ENCODE data around the gene CLOCK.
A peak's percentile ranks its signal among the peaks of the same experiment; 100 is the strongest.

CLOCK gene

DNA sequence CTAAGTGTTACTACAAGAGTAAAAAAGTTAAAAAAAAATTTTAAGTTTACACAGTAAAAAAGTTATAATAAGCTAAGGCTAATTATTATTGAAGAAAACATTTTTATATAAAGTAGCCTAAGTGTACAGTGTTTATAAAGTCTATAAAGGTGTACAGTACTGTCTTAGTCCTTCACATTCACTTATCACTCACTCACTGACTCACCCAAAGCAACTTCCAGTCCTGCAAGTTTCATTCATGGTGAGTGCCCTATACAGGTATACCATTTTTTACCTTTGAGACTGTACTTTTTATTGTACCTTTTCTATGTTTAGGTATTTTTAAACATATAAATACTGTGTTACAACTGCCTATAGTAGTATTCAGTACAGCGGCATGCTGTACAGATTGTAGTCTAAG, 76.7 kb downstream of the CLOCK start:
- no peak for DNase-seq

DNA sequence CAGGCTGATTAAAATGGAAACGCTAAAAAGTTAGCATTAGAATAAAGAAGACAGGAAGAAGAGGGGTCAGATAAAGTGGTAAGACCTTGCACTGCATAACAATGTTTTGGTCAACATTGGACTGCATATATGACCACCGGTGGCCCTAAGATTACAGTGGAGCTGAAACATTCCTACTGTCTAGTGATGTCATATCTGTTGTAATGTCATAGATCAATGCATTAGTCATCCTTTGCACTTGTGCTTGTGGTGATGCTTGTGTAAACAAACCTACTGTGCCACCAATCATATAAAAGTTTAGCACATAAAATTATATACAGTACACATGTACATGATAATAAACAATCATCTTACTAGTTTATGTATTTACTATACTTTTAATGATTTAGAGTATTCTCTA, 78.0 kb downstream of the CLOCK start:
- peak; percentile 78 for DNase-seq

- no peak for DNase-seq
Observed at GRCh38 chr4:55466001-55466400, 80.7 kb downstream of the CLOCK start.

DNA sequence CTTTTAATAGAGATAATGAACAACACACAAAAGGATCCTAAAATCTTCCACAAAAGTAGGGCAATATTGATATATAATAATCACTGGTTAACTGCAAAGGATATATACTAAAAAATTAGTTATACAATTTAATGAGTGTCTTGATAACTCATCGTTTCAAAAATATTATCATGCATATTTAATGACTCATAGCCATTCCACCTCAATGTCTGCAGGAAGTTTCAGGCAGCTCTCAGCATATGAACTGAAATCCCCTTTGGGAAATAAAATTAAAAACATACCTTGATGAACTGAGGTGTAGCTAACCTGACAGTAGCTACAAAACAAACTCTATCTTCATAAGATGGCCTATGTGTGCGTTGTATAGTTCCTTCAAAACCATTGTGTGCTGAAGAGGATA, 88.1 kb downstream of the CLOCK start:
- DNase-seq: peak; percentile 44

GRCh38 chr4:55458164-55458563, 88.5 kb downstream of the CLOCK start:
- peak; percentile 75 for DNase-seq

DNA sequence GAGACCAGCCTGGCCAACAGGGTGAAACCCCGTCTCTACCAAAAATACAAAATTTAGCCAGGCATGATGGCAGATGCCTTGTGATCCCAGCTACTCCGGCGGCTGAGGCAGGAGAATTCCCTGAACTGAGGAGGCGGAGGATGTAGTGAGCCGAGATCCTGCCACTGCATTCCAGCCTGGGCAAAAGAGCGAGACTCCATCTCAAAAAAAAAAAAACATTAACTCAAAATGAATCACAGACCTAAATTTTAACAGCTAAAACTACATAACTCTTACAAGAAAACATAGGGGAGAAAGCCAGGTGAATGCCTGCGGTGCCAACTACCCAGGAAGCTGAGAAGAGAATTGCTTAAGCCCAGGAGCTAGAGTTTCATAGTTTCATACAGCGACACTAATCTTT, 96.1 kb downstream of the CLOCK start:
- DNase-seq: no peak

DNA sequence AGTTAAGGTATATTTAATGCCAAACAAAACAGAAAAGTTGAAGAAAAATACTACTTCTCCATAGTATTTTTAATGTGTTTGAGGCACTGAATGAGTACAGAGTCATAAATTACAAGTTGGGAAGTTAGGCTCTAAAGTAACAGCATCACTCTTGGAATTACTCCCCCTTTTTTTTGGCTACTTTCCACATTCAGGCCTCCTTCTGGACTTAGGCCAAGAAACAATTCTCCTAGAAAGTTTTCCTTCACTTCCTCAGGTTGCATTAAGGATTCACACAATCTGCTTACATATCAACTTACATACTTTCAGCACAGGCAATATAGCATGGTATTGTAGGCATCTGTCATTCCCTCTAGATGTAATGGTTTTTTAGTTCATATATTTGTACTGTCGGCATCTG, 98.9 kb downstream of the CLOCK start:
- peak; percentile 47 for DNase-seq

DNA sequence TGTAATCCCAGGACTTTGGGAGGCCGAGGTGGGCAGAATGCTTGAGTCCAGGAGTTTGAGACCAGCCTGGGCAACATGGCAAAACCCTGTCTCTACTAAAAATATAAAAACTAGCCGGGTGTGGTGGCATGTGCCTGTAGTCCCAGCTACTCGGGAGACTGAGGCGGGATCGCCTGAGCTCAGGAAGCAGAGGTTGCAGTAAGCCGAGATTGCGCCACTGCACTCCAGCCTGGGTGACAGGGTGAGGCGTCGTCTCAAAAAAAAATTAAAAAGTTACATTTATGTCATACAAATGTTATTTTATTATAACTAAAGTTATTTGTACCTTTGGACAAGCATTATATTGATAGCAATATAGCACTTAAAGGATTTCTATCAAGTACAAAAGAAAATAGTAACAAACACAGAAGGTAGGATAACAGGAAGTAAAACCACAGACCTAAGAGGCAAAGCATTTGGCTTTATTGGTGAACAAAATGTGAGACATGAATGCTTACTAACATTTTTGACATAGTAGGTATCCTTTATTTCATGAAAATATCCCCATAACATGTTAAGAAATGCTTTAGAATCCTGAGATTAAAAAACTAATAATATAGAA, 99.5 kb downstream of the CLOCK start:
- DNase-seq: no peak

DNA sequence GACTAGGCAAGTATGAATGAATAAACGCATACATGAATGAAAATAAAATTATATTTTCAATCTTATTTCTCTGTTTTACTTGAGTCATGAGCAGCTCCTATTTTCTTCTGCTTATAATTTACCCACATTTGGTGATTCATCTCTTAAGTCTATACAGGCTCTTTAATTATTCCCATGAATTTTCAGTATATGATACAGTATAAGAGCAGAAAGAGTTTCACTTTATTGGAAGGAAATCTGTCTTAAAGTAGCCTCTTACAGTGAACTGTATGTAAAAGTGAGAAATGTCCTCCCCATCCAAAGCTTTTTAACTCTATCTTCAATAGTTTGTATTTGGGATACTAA, 100.2 kb downstream of the CLOCK start:
- no peak for DNase-seq

DNA sequence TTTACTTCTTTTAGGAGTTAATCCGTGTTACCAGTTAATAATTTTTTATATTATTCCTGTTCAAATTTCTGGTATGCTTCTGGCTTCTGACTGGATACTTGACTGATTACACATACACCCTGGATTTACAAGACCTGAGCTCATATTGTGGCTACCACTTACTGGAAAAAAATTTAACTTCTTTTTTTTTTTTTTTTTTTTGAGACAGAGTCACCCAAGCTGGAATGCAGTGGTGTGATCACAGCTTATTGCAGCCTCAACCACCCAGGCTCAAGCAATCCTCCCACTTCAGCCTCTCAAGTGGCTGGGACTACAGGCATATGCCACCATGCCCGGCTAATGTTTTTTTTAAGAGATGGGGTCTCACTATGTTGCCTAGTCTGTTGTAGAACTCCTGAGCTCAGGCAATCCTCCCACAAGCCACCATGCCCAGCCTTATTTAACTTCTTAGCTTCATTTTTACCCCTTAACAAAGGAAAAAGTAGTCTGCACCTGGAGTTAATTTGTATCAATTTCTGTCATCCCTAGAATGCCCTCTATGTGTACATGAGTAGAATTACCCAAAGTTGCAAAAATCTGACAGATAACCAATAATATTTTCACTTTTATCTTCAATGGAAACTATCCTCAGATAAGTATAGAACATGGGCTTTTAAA, 100.7 kb downstream of the CLOCK start:
- DNase-seq: peak; percentile 88

DNA sequence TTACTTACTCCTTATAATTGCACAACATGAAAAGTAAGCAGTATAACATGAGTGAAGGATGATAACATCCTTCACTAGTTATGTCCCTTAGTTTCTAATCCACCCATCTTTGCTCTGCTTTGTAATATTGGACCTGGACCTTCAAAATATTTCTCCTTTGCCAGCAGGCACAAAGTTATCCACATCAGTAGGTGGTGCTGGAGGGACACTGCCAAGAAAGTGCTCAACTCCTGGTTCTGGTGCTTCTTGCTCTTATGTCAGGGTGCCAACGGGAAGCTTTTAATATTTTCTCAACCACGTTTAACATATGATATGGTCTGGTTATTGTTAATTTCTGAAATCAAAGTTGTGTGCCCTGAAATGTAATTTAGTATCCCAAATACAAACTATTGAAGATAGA, 101.9 kb downstream of the CLOCK start:
- DNase-seq: peak; percentile 33

DNA sequence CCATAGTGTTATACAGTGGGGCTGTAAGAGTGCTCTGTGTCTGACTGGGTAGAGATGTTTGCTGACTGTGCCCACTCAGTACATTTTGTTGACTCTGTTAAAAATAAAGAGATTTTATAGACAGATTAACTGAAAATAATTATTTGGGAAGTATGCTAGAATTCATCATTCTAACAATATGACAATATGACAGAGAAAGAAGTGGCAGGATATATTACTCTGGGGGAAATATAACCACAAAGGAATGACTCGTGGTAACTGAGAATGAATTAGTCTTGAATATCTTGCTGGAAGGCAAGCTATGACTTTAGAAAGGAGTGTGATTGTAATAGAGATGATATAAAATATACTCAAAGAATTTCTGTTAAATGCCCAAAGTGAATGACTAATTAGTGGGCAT, 104.2 kb downstream of the CLOCK start:
- DNase-seq: no peak

- DNase-seq: no peak
Observed at GRCh38 chr4:55440786-55441185, 105.9 kb downstream of the CLOCK start.

DNA sequence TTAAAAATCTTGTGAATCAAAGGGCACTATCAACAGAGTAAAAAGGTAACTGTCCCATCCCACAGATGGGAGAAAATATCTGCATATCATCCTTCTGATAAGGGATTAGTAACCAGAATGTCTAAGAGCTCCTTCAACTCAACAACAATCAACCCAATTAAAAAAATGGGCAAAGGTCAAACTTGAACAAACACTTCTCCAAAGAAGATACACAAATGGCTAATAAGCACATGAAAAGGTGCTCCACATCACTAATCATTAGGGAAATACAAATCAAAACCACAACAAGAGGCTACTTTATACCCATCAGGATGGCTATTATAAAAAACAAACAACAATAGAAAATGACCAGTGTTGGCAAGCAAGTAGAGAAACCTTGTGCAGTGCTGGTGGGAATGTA, 107.7 kb downstream of the CLOCK start:
- no peak for DNase-seq

GRCh38 chr4:55438314-55438713, 108.4 kb downstream of the CLOCK start:
- no peak for DNase-seq

GRCh38 chr4:55437823-55438222, 108.9 kb downstream of the CLOCK start:
- no peak for DNase-seq

DNA sequence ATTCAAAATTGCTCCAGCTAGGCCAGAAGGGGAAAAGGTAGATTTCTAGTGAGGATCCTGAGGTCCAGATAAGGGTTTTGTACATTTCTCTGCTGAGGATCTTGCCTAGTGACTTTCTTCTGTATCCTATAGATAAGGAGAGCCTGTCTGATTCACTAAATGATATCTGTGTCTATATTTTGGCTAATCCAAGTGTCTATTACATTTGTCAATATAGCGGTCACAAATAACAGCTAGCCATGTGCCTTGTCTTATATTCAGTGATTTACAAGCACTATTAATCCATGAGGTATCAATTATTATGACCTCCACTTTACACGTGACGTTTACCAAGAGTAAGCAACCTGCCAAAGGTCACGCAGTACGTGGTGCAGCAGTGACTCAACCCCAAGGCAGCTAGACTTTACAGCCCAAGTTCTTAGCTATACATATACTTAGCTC, 109.3 kb downstream of the CLOCK start:
- peak; percentile 62 for DNase-seq

DNA sequence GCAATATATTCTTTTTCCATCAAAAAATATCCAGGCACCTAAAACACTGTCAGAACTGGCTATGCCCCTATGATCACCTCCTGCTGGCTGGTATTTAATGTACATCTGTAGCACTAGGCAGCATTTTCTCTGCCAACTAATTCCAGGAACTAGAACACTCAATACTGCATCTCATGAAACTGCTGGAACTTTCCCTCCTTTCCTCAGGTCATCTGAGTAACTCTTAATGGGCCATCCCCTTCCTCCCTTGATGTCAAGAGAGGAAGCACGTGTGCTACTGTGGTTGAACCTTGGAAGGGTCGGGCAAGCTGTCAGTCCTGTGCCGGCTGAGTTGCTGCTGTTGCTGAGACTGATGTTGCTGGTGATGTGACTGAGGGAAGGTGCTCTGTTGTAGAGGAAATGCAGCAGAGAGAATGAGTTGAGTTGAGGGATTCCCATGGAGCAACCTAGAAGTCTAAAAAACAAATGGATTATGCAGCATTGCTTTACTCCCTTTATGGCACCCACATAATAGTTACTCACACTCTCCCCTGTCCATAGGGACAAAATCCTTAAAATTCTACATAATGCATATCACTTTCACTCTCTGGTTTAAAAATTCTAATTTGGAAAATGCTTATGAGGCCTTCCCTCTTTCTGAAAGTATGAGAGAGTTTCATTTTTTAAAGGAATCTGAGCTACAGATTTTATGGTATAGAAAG, 111.4 kb downstream of the CLOCK start:
- peak; percentile 19 for DNase-seq

- DNase-seq: no peak
Observed at GRCh38 chr4:55431710-55432336, 114.9 kb downstream of the CLOCK start.

DNA sequence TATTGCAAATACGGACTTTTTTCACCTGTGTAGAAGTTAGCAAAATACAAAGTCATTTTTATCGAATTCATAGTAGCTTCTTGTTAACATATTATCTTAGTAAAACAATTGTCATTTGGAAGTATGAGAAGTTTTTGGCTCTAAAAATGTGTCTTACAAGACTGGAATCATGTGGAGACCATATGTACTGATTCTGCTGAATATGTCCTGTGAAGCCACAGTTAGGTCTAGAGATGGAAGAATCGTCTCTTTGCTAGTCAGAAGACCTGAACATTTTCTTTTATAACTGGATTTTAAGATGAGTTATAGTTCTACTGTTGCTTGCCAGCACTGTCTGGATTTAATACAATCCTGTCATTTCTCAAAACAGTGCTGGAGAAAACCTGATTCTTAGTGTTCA, 121.9 kb downstream of the CLOCK start:
- no peak for DNase-seq

- DNase-seq: no peak
Observed at GRCh38 chr4:55416176-55416575, 130.5 kb downstream of the CLOCK start.

DNA sequence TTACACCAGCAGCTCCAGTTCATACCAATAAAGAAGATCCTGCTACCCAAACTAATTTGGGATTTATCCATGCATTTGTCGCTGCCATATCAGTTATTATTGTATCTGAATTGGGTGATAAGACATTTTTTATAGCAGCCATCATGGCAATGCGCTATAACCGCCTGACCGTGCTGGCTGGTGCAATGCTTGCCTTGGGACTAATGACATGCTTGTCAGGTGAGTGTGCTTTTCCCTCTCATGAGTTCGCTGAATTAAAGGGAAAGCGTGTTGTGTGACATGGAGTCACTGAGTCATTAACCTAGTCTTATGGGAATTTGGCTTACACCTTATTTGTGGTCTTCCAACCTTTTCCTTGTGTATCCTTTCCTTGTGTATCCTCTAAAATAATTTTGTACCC, 135.1 kb downstream of the CLOCK start:
- peak; percentile 10 for DNase-seq

DNA sequence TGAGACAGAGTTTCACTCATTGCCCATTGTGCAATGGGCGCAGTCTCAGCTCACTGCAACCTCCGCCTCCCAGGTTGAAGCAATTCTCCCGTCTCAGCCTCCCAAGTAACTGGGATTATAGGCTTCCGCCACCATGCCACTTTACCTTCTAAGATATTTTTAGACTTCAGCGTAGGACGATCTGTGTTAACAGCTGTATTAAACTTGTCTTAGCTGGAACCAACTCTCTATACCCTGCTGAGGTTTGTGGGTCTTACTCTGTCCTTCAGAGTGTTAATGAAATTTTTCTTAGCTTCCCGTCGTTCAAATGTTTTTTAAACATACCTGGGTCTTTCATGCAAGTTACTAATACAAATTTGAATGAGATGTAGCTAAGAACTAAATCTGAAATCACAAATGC, 136.3 kb downstream of the CLOCK start:
- DNase-seq: no peak

Measured in EL (cell line).